HEK293 (cell line): ENCODE data around the gene CYP1B1.

Experiments used
- CTCF ChIA-PET: fragments of 350-600 bp; formaldehyde crosslinking; extraction: SDS; loops from one replicate; lab custom pipeline; 2021; ENCODE audit warnings: antibody characterized with exemption; lab: Yijun Ruan, JAX
- POLR2A ChIA-PET: fragments of 300-600 bp; formaldehyde crosslinking; extraction: SDS; loops from one replicate; lab custom pipeline; 2020; ENCODE audit warnings: antibody characterized with exemption, inconsistent platforms; lab: Yijun Ruan, JAX
- H3K27ac ChIP-seq: fragments of 200-500 bp; sonication (Bioruptor generic); 2 replicates; pipeline ENCODE4 v1.5.1; 2014; ENCODE audit warnings: low read depth, low read length, control low read depth, inconsistent platforms; ENCODE audit errors: extremely low read depth
- H3K36me3 ChIP-seq, 2 experiments: fragments of 200-500 bp in 1 of 2; sonication (Bioruptor generic) in 1 of 2; 1 replicate in 1 of 2; 2 replicates in 1 of 2; pipeline ENCODE4 v1.5.1; 2014 to 2017; ENCODE audit warnings: inconsistent platforms in 2 of 2, low read length in 2 of 2; ENCODE audit not compliant: control insufficient read depth in 2 of 2, insufficient read depth in 1 of 2
- H3K4me1 ChIP-seq: fragments of 200-500 bp; sonication (Bioruptor generic); 2 replicates; pipeline ENCODE4 v1.5.1; 2014; ENCODE audit warnings: mild to moderate bottlenecking, low read length, inconsistent platforms; ENCODE audit not compliant: control insufficient read depth, insufficient read depth
- H3K4me3 ChIP-seq: 2 replicates; pipeline ENCODE4 v1.5.1; 2011; ENCODE audit warnings: low read depth, mild to moderate bottlenecking, control low read depth, low read length, moderate library complexity
- H3K9me3 ChIP-seq: fragments of 200-500 bp; sonication (Bioruptor generic); 2 replicates; pipeline ENCODE4 v1.5.1; 2014; ENCODE audit warnings: low read depth, low read length, inconsistent platforms; ENCODE audit not compliant: control insufficient read depth, insufficient read depth
- HIC1 ChIP-seq: fragments of 450-650 bp; formaldehyde crosslinking; IDR thresholded peaks from 2 replicates; pipeline ENCODE4 v1.5.1; 2016; ENCODE audit warnings: missing biosample characterization, missing genetic modification characterization
- HOXA7 ChIP-seq: sonication (generic); formaldehyde crosslinking; IDR thresholded peaks from 2 replicates; pipeline ENCODE4 v1.8.1; 2022; ENCODE audit warnings: missing genetic modification reagents, borderline replicate concordance
- IKZF3 ChIP-seq: fragments of 450-650 bp; IDR thresholded peaks from 2 replicates; pipeline ENCODE4 v1.5.0; 2018; ENCODE audit warnings: missing biosample characterization, mild to moderate bottlenecking, missing genetic modification characterization, moderate library complexity
- INSM2 ChIP-seq: fragments of 450-650 bp; formaldehyde crosslinking; IDR thresholded peaks from 2 replicates; pipeline ENCODE4 v1.5.1; 2016; ENCODE audit warnings: missing biosample characterization, missing genetic modification characterization
- SALL2 ChIP-seq: fragments of 450-650 bp; formaldehyde crosslinking; IDR thresholded peaks from 2 replicates; pipeline ENCODE4 v1.5.0; 2017; ENCODE audit warnings: missing biosample characterization, mild to moderate bottlenecking, missing genetic modification characterization, borderline replicate concordance
- ZBTB20 ChIP-seq: fragments of 450-650 bp; formaldehyde crosslinking; IDR thresholded peaks from 2 replicates; pipeline ENCODE4 v1.5.1; 2016; ENCODE audit warnings: missing biosample characterization, missing genetic modification characterization
- ZBTB44 ChIP-seq: fragments of 450-650 bp; IDR thresholded peaks from 2 replicates; pipeline ENCODE4 v1.5.1; 2018; ENCODE audit warnings: missing biosample characterization, mild to moderate bottlenecking, missing genetic modification characterization
- ZNF2 ChIP-seq: fragments of 450-650 bp; formaldehyde crosslinking; IDR thresholded peaks from 2 replicates; pipeline ENCODE4 v1.5.1; 2016; ENCODE audit warnings: missing biosample characterization, missing genetic modification characterization
- ZNF473 ChIP-seq: fragments of 450-650 bp; formaldehyde crosslinking; IDR thresholded peaks from 2 replicates; pipeline ENCODE4 v1.5.1; 2017; ENCODE audit warnings: missing biosample characterization, missing genetic modification characterization
- ZNF488 ChIP-seq: fragments of 450-650 bp; formaldehyde crosslinking; IDR thresholded peaks from 2 replicates; pipeline ENCODE4 v1.5.1; 2016; ENCODE audit warnings: missing biosample characterization, missing genetic modification characterization
- ZNF560 ChIP-seq: fragments of 450-650 bp; formaldehyde crosslinking; IDR thresholded peaks from 2 replicates; pipeline ENCODE4 v1.5.1; 2017; ENCODE audit warnings: missing biosample characterization, missing genetic modification characterization, borderline replicate concordance
- ZNF585B ChIP-seq: fragments of 450-650 bp; formaldehyde crosslinking; IDR thresholded peaks from 2 replicates; pipeline ENCODE4 v1.5.1; 2016; ENCODE audit warnings: missing biosample characterization, missing genetic modification characterization
- ZNF837 ChIP-seq: fragments of 450-650 bp; formaldehyde crosslinking; IDR thresholded peaks from 2 replicates; pipeline ENCODE4 v1.5.1; 2016; ENCODE audit warnings: missing biosample characterization, missing genetic modification characterization

CYP1B1 gene

GRCh38 chr2:38064801-38065501 is 11.0 kb downstream of the CYP1B1 start:
- no peaks in the 10 kb centered on the region for H3K9me3 ChIP-seq
- peaks cover 4% of the 10 kb centered on the region; the same call in 1 of the 2 replicates for H3K4me1 ChIP-seq
- no peak overlapping the region for H3K4me3 ChIP-seq
- no peaks in the 10 kb centered on the region for H3K36me3 ChIP-seq
- TF ChIP-seq IKZF3 (tag by site-specific recombination), result no peak
- no peak for TF ChIP-seq ZNF585B
- TF ChIP-seq ZNF837 (tag by site-specific recombination), result no peak
- TF ChIP-seq ZNF560, result no peak
- 0 out of 2 replicates have a peak, but pooled peaks have one; percentile 29 for TF ChIP-seq ZBTB44 (tag by site-specific recombination)
- H3K27ac ChIP-seq, result no peak overlapping the region
- ChIA-PET POLR2A (no interaction called here), CTCF (interaction anchor here (0.7 to 1.2 kb wide), 3 partner anchors 7 to 316 kb away, joined by 3 to 6 read pairs (median 5); no protein-coding TSS in a partner anchor)

- Histone ChIP-seq H3K27ac (no peak overlapping the region), H3K4me1 (no peaks in the 10 kb centered on the region), H3K9me3 (no peaks in the 10 kb centered on the region), H3K4me3 (no peak overlapping the region), H3K36me3 (no peaks in the 10 kb centered on the region)
- POLR2A ChIA-PET, result interaction anchor here (1.0 to 1.3 kb wide), 2 partner anchors 8 to 16 kb away, joined by 4 to 5 read pairs; no protein-coding TSS in a partner anchor
- CTCF ChIA-PET, result interaction anchor here (0.6 to 0.8 kb wide), 6 partner anchors 9 to 1235 kb away, joined by 3 to 4 read pairs (median 3); partner anchors contain the start of gene CYP1B1
- TF ChIP-seq ZBTB20, result no peak
- TF ChIP-seq HIC1 (tag by site-specific recombination), result no peak
- TF ChIP-seq SALL2, result no peak
- no peak for TF ChIP-seq ZNF473
- no peak for TF ChIP-seq ZNF488 (tag by site-specific recombination)
- TF ChIP-seq INSM2, result no peak
- no peak for TF ChIP-seq ZNF2
- TF ChIP-seq HOXA7, result no peak
Measured at GRCh38 chr2:38060236-38061018, 15.5 kb downstream of the CYP1B1 start.
